LNCaP clone FGC (cell line): ENCODE measurements around the gene TSPAN32.

ENCODE experiments used
- DNase-seq: peaks from one replicate; pipeline ENCODE4 v3.0.0-alpha.2; 2011; ENCODE audit warnings: low read depth
- H3K4me3 ChIP-seq: 2 replicates; pipeline ENCODE4 v1.5.1; 2011; ENCODE audit warnings: mild to moderate bottlenecking, low read depth, low read length, control low read depth
- TF ChIP-seq, protein P1 (sequence below): IDR thresholded peaks from 2 replicates; pipeline ENCODE4 v1.5.1; 2012; ENCODE audit warnings: mild to moderate bottlenecking; ENCODE audit not compliant: control insufficient read depth, insufficient read depth; ENCODE audit errors: extremely low read depth

TSPAN32 gene

DNA sequence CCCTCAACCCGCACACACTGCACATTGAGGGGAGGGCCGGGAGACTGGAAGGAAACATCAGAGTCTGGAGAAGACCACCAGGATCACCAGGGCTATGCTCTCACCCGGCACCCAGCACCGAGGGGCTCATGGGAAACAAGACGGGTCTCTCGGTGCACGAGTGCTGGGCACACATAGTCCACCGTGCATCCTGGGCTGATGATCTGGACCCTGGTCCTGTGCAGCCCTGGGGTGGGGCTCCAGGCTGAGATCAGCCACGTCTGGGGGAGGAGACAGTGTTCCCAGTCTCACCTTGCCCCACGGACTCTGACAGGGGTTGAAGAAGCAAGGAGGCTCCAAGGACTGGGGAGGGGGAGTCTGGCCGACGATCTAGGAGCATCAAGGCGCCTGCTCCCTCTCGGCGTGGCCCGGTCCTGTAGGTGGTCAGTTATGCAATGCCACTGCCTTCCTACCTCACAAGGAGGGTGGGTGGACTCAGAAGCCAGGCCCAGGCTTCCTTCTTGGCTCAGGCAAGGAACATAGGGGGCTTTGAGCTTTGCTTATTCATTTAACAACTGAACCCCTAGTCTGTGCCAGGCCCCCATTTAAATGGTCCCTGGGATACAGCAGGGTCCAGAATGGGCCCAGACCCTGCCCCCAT lies 63.9 kb downstream of the TSPAN32 start:
- TF ChIP-seq, protein P1, sequence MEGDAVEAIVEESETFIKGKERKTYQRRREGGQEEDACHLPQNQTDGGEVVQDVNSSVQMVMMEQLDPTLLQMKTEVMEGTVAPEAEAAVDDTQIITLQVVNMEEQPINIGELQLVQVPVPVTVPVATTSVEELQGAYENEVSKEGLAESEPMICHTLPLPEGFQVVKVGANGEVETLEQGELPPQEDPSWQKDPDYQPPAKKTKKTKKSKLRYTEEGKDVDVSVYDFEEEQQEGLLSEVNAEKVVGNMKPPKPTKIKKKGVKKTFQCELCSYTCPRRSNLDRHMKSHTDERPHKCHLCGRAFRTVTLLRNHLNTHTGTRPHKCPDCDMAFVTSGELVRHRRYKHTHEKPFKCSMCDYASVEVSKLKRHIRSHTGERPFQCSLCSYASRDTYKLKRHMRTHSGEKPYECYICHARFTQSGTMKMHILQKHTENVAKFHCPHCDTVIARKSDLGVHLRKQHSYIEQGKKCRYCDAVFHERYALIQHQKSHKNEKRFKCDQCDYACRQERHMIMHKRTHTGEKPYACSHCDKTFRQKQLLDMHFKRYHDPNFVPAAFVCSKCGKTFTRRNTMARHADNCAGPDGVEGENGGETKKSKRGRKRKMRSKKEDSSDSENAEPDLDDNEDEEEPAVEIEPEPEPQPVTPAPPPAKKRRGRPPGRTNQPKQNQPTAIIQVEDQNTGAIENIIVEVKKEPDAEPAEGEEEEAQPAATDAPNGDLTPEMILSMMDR: no peak
- no peak for DNase-seq
- H3K4me3 ChIP-seq: no peak overlapping the region

- TF ChIP-seq, protein P1: no peak
- H3K4me3 ChIP-seq: no peak overlapping the region
- no peak for DNase-seq
Observed at GRCh38 chr11:2366276-2366675, 64.5 kb downstream of the TSPAN32 start.

GRCh38 chr11:2366733-2367132 lies 64.9 kb downstream of the TSPAN32 start:
- DNase-seq: no peak
- H3K4me3 ChIP-seq: no peak overlapping the region
- TF ChIP-seq, protein P1: no peak

DNA sequence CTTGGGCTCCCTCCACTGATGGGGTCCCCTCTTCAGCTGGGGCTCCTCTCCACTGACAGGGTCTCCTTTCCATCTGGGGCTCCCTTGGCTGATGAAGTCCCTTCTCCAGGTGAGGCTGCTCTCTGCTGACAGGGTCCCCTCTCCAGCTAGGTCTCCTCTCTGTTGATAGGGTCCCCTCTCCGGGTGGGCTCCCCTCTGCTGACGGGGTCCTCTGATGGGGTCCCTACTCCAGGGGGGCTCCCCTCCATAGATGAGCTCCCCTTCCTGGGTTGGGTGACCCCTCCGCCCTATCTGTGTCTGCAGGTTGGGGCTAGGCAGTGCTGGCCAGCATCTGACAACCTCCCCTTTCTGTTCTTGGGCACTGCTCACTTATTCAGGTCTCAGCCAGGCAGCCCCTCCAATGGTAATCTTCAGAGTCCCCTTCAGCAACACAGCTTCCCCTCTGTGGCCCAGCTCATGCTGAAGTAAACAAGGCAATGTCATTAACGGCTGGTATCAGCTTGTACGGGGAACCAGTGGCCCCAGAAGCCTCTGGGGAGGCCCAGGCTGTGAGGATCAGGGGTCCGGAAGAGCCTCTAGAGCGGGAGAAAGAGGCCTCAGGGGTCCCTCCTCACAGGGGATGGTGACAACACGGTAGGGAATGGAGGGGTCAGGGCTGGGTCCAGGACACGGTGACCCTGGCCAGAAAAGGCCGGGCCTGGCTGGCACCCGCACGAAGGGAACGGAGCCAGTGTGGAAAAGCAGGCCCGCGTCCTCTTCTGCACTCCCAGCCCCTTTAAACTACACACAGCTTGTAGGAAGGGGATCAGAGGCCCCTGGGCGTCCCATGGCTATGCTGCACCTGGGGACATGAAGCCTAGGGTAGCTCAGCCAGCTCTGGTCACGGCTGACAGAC lies 65.7 kb downstream of the TSPAN32 start:
- TF ChIP-seq, protein P1: no peak
- H3K4me3 ChIP-seq: no peak overlapping the region
- DNase-seq: no peak
